DND-41 (cell line): Measurements from ENCODE around the gene NKD2.

Experiments used
- ATAC-seq: fragments of 200-7000 bp; cut with Tn5 transposase; 3 replicates; pipeline ENCODE4 v1.9.1; 2021; ENCODE audit warnings: low read depth; ENCODE audit not compliant: insufficient read depth
- DNase-seq: peaks from one replicate; pipeline ENCODE4 v3.0.0-alpha.2; 2020
- H2AFZ ChIP-seq: 2 replicates; pipeline ENCODE4 v1.6.0; 2012; ENCODE audit warnings: low read depth, low read length
- H3K27ac ChIP-seq: 2 replicates; pipeline ENCODE4 v1.5.1; 2012; ENCODE audit warnings: low read length, inconsistent platforms
- H3K27me3 ChIP-seq: fragments of 200-600 bp; sonication (generic); 2 replicates; pipeline ENCODE4 v1.6.0; 2012; ENCODE audit warnings: low read length, mild to moderate bottlenecking, inconsistent platforms; ENCODE audit not compliant: insufficient read depth, poor library complexity
- H3K36me3 ChIP-seq: 2 replicates; pipeline ENCODE4 v1.5.1; 2012; ENCODE audit warnings: low read length, inconsistent platforms; ENCODE audit not compliant: insufficient read depth
- H3K4me1 ChIP-seq: 2 replicates; pipeline ENCODE4 v1.5.1; 2012; ENCODE audit warnings: mild to moderate bottlenecking, low read length; ENCODE audit not compliant: insufficient read depth
- H3K4me2 ChIP-seq: 2 replicates; pipeline ENCODE4 v1.6.0; 2012; ENCODE audit warnings: mild to moderate bottlenecking, moderate library complexity, low read length, inconsistent platforms; ENCODE audit not compliant: insufficient read depth
- H3K4me3 ChIP-seq, 2 experiments: fragments of 200-600 bp in 1 of 2; shearing (Covaris generic) in 1 of 2; 2 replicates each; pipeline ENCODE4 v1.5.1; 2012 to 2016; ENCODE audit warnings: inconsistent platforms in 2 of 2, low read length in 2 of 2, mild to moderate bottlenecking in 2 of 2, low read depth in 1 of 2, moderate library complexity in 1 of 2
- H3K79me2 ChIP-seq: 2 replicates; pipeline ENCODE4 v1.6.0; 2012; ENCODE audit warnings: low read length, inconsistent platforms; ENCODE audit not compliant: insufficient read depth
- H3K9ac ChIP-seq: 2 replicates; pipeline ENCODE4 v1.6.0; 2012; ENCODE audit warnings: low read depth, mild to moderate bottlenecking, inconsistent platforms, low read length, moderate library complexity
- H3K9me3 ChIP-seq: 2 replicates; pipeline ENCODE4 v1.5.1; 2012; ENCODE audit warnings: low read length, moderate library complexity, mild to moderate bottlenecking, inconsistent platforms; ENCODE audit not compliant: insufficient read depth, severe bottlenecking
- H4K20me1 ChIP-seq: 2 replicates; pipeline ENCODE4 v1.6.0; 2012; ENCODE audit warnings: low read length; ENCODE audit not compliant: insufficient read depth
- EZH2 ChIP-seq: IDR thresholded peaks from 3 replicates; pipeline ENCODE4 v1.6.1; 2012; ENCODE audit warnings: borderline replicate concordance, low read depth, mild to moderate bottlenecking, moderate library complexity, low read length, inconsistent platforms; ENCODE audit not compliant: severe bottlenecking
- TF ChIP-seq, protein P1 (sequence below): IDR thresholded peaks from 2 replicates; pipeline ENCODE4 v1.5.1; 2012; ENCODE audit warnings: borderline replicate concordance, low read length, moderate library complexity, mild to moderate bottlenecking; ENCODE audit not compliant: poor library complexity, severe bottlenecking; ENCODE audit errors: extremely low read depth

The NKD2 gene

DNA sequence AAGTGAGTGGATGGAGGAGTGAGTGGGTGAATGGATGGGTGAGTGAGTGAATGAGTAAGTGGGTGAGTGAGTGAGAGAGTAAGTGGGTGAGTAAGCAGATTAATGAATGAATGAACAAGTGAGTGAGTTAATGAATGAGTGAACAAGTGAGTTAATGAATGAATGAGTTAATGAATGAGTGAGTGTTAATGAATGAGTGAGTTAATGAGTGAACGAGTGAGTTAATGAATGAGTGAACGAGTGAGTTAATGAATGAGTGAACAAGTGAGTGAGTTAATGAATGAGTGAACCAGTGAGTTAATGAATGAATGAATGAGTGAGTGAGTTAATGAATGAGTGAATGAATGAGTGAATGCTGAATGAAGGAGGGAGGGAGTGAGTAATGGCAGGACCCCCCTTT, 26.4 kb downstream of the NKD2 start:
- Histone ChIP-seq H3K4me1 (no peaks in the 10 kb centered on the region), H3K27me3 (no peaks in the 10 kb centered on the region), H4K20me1 (peaks cover 31% of the 10 kb centered on the region), H2AFZ (no peak overlapping the region), H3K9ac (no peak overlapping the region), H3K9me3 (peaks cover 7% of the 10 kb centered on the region), H3K4me2 (no peak overlapping the region), H3K4me3 (no peak overlapping the region), H3K79me2 (peaks cover 14% of the 10 kb centered on the region; the same call in 1 of the 2 replicates), H3K27ac (no peak overlapping the region), H3K36me3 (peaks cover 66% of the 10 kb centered on the region)
- no peak for ATAC-seq
- DNase-seq, result no peak
- TF ChIP-seq, protein P1, sequence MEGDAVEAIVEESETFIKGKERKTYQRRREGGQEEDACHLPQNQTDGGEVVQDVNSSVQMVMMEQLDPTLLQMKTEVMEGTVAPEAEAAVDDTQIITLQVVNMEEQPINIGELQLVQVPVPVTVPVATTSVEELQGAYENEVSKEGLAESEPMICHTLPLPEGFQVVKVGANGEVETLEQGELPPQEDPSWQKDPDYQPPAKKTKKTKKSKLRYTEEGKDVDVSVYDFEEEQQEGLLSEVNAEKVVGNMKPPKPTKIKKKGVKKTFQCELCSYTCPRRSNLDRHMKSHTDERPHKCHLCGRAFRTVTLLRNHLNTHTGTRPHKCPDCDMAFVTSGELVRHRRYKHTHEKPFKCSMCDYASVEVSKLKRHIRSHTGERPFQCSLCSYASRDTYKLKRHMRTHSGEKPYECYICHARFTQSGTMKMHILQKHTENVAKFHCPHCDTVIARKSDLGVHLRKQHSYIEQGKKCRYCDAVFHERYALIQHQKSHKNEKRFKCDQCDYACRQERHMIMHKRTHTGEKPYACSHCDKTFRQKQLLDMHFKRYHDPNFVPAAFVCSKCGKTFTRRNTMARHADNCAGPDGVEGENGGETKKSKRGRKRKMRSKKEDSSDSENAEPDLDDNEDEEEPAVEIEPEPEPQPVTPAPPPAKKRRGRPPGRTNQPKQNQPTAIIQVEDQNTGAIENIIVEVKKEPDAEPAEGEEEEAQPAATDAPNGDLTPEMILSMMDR, result no peak
- no peak for TF ChIP-seq EZH2

GRCh38 chr5:1035421-1036405, 27.1 kb downstream of the NKD2 start:
- H4K20me1 ChIP-seq, result peaks cover 24% of the 10 kb centered on the region
- H3K4me1 ChIP-seq, result no peaks in the 10 kb centered on the region
- peaks cover 71% of the 10 kb centered on the region for H3K36me3 ChIP-seq
- no peak overlapping the region for H2AFZ ChIP-seq
- no peaks in the 10 kb centered on the region for H3K27me3 ChIP-seq
- no peak for DNase-seq
- no peak overlapping the region for H3K27ac ChIP-seq
- peaks cover 9% of the 10 kb centered on the region for H3K9me3 ChIP-seq
- ATAC-seq, result no peak
- no peak for TF ChIP-seq EZH2
- TF ChIP-seq, protein P1, result no peak
- peaks cover 7% of the 10 kb centered on the region; the same call in 1 of the 2 replicates for H3K79me2 ChIP-seq
- H3K9ac ChIP-seq, result no peak overlapping the region
- H3K4me3 ChIP-seq, result no peak overlapping the region
- no peak overlapping the region for H3K4me2 ChIP-seq

DNA sequence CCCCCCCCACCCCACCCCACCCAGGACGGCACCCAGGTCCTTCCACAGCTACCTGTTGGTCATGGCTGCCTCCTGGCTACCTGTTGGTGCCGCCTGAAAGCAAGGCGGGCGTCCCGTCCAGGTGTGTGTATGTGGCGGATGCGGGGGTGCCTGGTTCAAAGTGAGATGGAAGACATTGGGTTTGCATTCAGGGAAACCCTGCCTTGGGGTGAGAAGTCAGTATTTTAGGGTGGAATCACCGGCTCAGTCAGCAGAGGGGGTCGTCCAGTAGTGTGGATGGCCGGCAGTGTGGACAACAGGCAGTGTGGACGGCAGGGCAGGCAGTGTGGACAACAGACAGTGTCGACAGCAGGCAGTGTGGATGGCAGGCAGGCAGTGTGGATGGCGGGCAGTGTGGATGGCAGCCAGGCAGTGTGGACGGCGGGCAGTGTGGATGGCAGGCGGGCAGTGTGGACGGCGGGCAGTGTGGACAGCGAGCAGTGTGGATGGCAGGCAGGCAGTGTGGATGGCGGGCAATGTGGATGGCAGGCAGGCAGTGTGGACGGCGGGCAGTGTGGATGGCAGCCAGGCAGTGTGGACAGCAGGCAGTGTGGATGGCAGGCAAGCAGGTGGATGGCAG, 28.0 kb downstream of the NKD2 start:
- Histone ChIP-seq H3K79me2 (peaks cover 2% of the 10 kb centered on the region; the same call in 1 of the 2 replicates), H3K36me3 (peaks cover 71% of the 10 kb centered on the region), H3K9ac (no peak overlapping the region), H3K27me3 (no peaks in the 10 kb centered on the region), H3K4me1 (no peaks in the 10 kb centered on the region), H3K4me3 (no peak overlapping the region), H3K27ac (no peak overlapping the region), H2AFZ (no peak overlapping the region), H4K20me1 (peaks cover 15% of the 10 kb centered on the region), H3K4me2 (no peak overlapping the region), H3K9me3 (peaks cover 14% of the 10 kb centered on the region)
- TF ChIP-seq EZH2, result no peak
- TF ChIP-seq, protein P1, result no peak
- DNase-seq (no peak), ATAC-seq (no peak)
